A673 (cell line): ENCODE results near the gene SLC7A6. TPM values are rescaled to one million over a fixed set of nuclear protein-coding genes. Genes with fewer than 3 reads are reported as not detected.

Experiments
- BruUV-seq: library from RNA; stranded (reverse); fragments of 400-500 nt; replicated peaks from 2 replicates; lab custom pipeline; 2021; lab: Mats Ljungman, UMichigan
- CTCF ChIA-PET: fragments of 300-600 bp; sonication (Branson Sonifier 250); formaldehyde crosslinking; loops from one replicate; lab custom pipeline; 2022; ENCODE audit warnings: antibody characterized with exemption; lab: Charles Lee
- POLR2A ChIA-PET: fragments of 300-600 bp; sonication (Branson Sonifier 250); formaldehyde crosslinking; loops from one replicate; lab custom pipeline; 2022; ENCODE audit warnings: antibody characterized with exemption; ENCODE audit not compliant: low non-redundant PET; lab: Charles Lee
- DNase-seq: peaks from one replicate; pipeline ENCODE4 v3.0.0-alpha.2; 2015; ENCODE audit warnings: low spot score
- H3K27ac ChIP-seq: fragments of 200-600 bp; sonication (generic); 2 replicates; pipeline ENCODE4 v1.5.1; 2016; ENCODE audit warnings: mixed run types, low read depth, mild to moderate bottlenecking, mixed read lengths, antibody characterized with exemption, low read length; ENCODE audit not compliant: poor library complexity, severe bottlenecking
- H3K27me3 ChIP-seq: fragments of 200-600 bp; sonication (generic); replicated peaks from 2 replicates; pipeline ENCODE4 v1.6.1; 2017; ENCODE audit warnings: mixed run types, low read depth, mild to moderate bottlenecking, mixed read lengths, antibody characterized with exemption, low read length; ENCODE audit not compliant: insufficient read depth, poor library complexity
- H3K36me3 ChIP-seq: fragments of 200-600 bp; sonication (generic); 2 replicates; pipeline ENCODE4 v1.6.1; 2016; ENCODE audit warnings: mixed run types, mild to moderate bottlenecking, mixed read lengths, antibody characterized with exemption, low read length; ENCODE audit not compliant: insufficient read depth, poor library complexity, severe bottlenecking
- H3K4me1 ChIP-seq: fragments of 200-600 bp; sonication (generic); 2 replicates; pipeline ENCODE4 v1.6.1; 2017; ENCODE audit warnings: mixed run types, mild to moderate bottlenecking, mixed read lengths, antibody characterized with exemption, low read length; ENCODE audit not compliant: insufficient read depth, poor library complexity, severe bottlenecking
- H3K4me3 ChIP-seq: fragments of 200-600 bp; sonication (generic); 2 replicates; pipeline ENCODE4 v1.5.1; 2016; ENCODE audit warnings: low read depth, mixed run types, mild to moderate bottlenecking, mixed read lengths, low read length; ENCODE audit not compliant: poor library complexity, severe bottlenecking
- H3K9me3 ChIP-seq: fragments of 200-600 bp; sonication (generic); 2 replicates; pipeline ENCODE4 v1.6.1; 2016; ENCODE audit warnings: mixed run types, low read depth, mild to moderate bottlenecking, mixed read lengths, antibody characterized with exemption, low read length; ENCODE audit not compliant: poor library complexity, severe bottlenecking
- CTCF ChIP-seq: fragments of 300-800, 200-600 bp; sonication (generic); conservative IDR thresholded peaks from 2 replicates; pipeline ENCODE4 v1.5.1; 2017; ENCODE audit warnings: low read depth, mild to moderate bottlenecking, antibody characterized with exemption, low read length, moderate library complexity, mixed read lengths
- EZH2 ChIP-seq: fragments of 200-600 bp; sonication (generic); IDR thresholded peaks from 2 replicates; pipeline ENCODE4 v1.6.1; 2017; ENCODE audit warnings: borderline replicate concordance, low read depth, mild to moderate bottlenecking, mixed read lengths, antibody characterized with exemption, low read length; ENCODE audit not compliant: poor library complexity, severe bottlenecking
- intact Hi-C: fragments of 100-400 bp; cut with micrococcal nuclease; formaldehyde crosslinking; loops from one replicate; pipeline ENCODE4 v1.10.0; 2022; ENCODE audit not compliant: unreplicated experiment
- total RNA-seq: library from RNA; stranded (reverse); gene quantifications from 2 replicates; pipeline ENCODE4 v1.2.3, GENCODE V29; 2021

SLC7A6 gene
- total RNA-seq, 1 experiment from 2014 or later = 58.7 TPM

- DNase-seq = no peak
- H3K4me1 ChIP-seq = peaks cover 28% of the 10 kb centered on the region
- POLR2A ChIA-PET = no interaction called here
- no peak overlapping the region for H3K27ac ChIP-seq
- intact Hi-C loops = no loop called here
- H3K27me3 ChIP-seq = no peaks in the 10 kb centered on the region
- CTCF ChIA-PET = interaction anchor here (0.7 kb wide), 1 partner anchor 75 kb away, joined by 5 read pairs; no protein-coding TSS in a partner anchor
- H3K36me3 ChIP-seq = peaks cover 28% of the 10 kb centered on the region
- H3K4me3 ChIP-seq = no peak overlapping the region
- no peaks in the 10 kb centered on the region for H3K9me3 ChIP-seq
- BruUV-seq = no TSS peak
- TF ChIP-seq EZH2 (no peak), CTCF (no peak)
Observed at GRCh38 chr16:68335175-68335574, 70.8 kb downstream of the SLC7A6 start.

GRCh38 chr16:68338326-68339119 lies 74.2 kb downstream of the SLC7A6 start:
- H3K36me3 ChIP-seq = peaks cover 46% of the 10 kb centered on the region
- POLR2A ChIA-PET = no interaction called here

GRCh38 chr16:68339214-68339613 lies 74.9 kb downstream of the SLC7A6 start:
- Histone ChIP-seq H3K4me3 (no peak overlapping the region), H3K9me3 (no peaks in the 10 kb centered on the region), H3K36me3 (peaks cover 49% of the 10 kb centered on the region), H3K27ac (no peak overlapping the region), H3K4me1 (peaks cover 10% of the 10 kb centered on the region), H3K27me3 (no peaks in the 10 kb centered on the region)
- CTCF ChIA-PET = no interaction called here
- no TSS peak for BruUV-seq
- TF ChIP-seq EZH2 (no peak), CTCF (no peak)
- POLR2A ChIA-PET = no interaction called here
- intact Hi-C loops = no loop called here
- no peak for DNase-seq

More at GRCh38 chr16:68338326-68339119, 74.2 kb downstream of the SLC7A6 start:
- Histone ChIP-seq H3K27me3 (no peaks in the 10 kb centered on the region), H3K4me1 (peaks cover 11% of the 10 kb centered on the region), H3K9me3 (no peaks in the 10 kb centered on the region), H3K4me3 (no peak overlapping the region), H3K27ac (no peak overlapping the region)
- TF ChIP-seq CTCF (no peak), EZH2 (no peak)
- no peak for DNase-seq
- CTCF ChIA-PET = no interaction called here
- no TSS peak for BruUV-seq
- intact Hi-C loops = no loop called here
